HL-60 (cell line): Measurements from ENCODE around the gene ATP13A5.

Source experiments
- GABPA ChIP-seq: IDR thresholded peaks from 2 replicates; pipeline ENCODE4 v1.6.1; 2012; ENCODE audit warnings: low read depth
- POLR2AphosphoS5 ChIP-seq: IDR thresholded peaks from 2 replicates; pipeline ENCODE4 v1.6.1; 2012; ENCODE audit warnings: low read depth
- SPI1 ChIP-seq: IDR thresholded peaks from 2 replicates; pipeline ENCODE4 v1.6.1; 2012; ENCODE audit warnings: low read depth, mild to moderate bottlenecking, borderline replicate concordance
- TF ChIP-seq, protein P1 (sequence below): IDR thresholded peaks from one replicate; pipeline ENCODE4 v1.5.1; 2011; ENCODE audit warnings: low read length, control low read depth, inconsistent platforms; ENCODE audit not compliant: insufficient read depth
- TF ChIP-seq, protein P2 (sequence below): IDR thresholded peaks from 2 replicates; pipeline ENCODE4 v1.6.1; 2012; ENCODE audit warnings: low read depth; ENCODE audit not compliant: insufficient replicate concordance

DNA sequence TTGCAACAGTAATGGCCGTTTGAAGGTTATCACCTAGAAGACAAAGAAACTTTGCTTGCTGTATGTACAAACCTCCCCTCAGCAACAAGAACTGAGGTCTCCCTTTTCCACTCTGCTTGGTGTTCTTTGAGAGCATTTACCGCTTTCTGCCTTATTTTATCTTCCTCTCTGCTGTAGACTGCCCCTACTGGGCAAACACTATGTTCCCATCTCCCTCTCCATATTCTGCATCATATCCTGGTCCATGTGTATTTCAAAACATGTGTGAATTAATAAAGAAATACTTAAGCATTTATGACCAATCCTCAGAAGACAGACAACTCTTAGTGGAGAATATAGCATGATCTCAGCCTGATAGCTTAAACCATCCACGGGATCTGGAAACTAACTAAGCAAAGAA is 64.4 kb downstream of the ATP13A5 start:
- TF ChIP-seq, protein P1, sequence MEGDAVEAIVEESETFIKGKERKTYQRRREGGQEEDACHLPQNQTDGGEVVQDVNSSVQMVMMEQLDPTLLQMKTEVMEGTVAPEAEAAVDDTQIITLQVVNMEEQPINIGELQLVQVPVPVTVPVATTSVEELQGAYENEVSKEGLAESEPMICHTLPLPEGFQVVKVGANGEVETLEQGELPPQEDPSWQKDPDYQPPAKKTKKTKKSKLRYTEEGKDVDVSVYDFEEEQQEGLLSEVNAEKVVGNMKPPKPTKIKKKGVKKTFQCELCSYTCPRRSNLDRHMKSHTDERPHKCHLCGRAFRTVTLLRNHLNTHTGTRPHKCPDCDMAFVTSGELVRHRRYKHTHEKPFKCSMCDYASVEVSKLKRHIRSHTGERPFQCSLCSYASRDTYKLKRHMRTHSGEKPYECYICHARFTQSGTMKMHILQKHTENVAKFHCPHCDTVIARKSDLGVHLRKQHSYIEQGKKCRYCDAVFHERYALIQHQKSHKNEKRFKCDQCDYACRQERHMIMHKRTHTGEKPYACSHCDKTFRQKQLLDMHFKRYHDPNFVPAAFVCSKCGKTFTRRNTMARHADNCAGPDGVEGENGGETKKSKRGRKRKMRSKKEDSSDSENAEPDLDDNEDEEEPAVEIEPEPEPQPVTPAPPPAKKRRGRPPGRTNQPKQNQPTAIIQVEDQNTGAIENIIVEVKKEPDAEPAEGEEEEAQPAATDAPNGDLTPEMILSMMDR: no peak
- TF ChIP-seq, protein P2, sequence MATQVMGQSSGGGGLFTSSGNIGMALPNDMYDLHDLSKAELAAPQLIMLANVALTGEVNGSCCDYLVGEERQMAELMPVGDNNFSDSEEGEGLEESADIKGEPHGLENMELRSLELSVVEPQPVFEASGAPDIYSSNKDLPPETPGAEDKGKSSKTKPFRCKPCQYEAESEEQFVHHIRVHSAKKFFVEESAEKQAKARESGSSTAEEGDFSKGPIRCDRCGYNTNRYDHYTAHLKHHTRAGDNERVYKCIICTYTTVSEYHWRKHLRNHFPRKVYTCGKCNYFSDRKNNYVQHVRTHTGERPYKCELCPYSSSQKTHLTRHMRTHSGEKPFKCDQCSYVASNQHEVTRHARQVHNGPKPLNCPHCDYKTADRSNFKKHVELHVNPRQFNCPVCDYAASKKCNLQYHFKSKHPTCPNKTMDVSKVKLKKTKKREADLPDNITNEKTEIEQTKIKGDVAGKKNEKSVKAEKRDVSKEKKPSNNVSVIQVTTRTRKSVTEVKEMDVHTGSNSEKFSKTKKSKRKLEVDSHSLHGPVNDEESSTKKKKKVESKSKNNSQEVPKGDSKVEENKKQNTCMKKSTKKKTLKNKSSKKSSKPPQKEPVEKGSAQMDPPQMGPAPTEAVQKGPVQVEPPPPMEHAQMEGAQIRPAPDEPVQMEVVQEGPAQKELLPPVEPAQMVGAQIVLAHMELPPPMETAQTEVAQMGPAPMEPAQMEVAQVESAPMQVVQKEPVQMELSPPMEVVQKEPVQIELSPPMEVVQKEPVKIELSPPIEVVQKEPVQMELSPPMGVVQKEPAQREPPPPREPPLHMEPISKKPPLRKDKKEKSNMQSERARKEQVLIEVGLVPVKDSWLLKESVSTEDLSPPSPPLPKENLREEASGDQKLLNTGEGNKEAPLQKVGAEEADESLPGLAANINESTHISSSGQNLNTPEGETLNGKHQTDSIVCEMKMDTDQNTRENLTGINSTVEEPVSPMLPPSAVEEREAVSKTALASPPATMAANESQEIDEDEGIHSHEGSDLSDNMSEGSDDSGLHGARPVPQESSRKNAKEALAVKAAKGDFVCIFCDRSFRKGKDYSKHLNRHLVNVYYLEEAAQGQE: no peak
- TF ChIP-seq POLR2AphosphoS5 (no peak), GABPA (no peak), SPI1 (no peak)
